Measurements from ENCODE around the gene CREB3L2. TPM values are rescaled to one million over a fixed set of nuclear protein-coding genes. Genes with fewer than 3 reads are reported as not detected.

CREB3L2 gene
- total and polyA plus RNA-seq, 12 donors = 11.4 to 169 (median 63.1) TPM

DNA sequence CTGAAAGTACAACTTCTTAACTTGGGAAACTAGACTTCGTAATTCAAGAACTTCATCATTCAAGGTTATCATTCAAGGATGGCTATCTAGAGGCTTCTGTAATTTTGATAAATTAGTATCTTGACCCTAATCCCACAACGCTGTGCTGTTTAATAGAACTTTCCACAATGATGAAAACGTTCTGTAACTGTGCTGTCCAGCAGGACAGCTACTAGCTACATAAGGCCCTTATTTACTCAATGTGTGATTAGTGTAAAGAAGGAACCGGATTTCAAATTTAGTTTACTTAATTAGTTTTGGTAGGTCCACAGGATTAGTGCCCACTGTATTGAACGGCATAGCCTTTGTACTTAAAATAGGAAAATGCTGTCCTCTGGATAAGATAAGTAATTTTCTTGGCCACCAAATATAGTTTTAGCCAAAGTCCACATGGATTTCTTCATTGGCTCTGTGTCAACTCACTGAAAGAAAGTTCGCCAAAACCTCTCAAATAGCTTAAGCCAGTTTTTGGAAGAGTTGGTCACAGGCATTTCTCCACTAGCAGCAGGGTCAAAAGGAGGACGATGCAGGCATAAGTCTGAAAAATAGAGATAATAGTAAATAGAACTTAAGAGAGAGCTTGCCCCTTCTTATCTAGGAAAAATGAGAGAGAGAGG is 172.4 kb downstream of the CREB3L2 start:
- Histone ChIP-seq H3K36me3 (replicated peaks in 1 of 2) (no peaks in the 10 kb centered on the region), H3K4me3 (no peak overlapping the region), H3K9me3 (replicated peaks in 1 of 3) (no peaks in the 10 kb centered on the region), H3K27me3 (no peaks in the 10 kb centered on the region), H3K4me1 (replicated peaks in 1 of 2) (no peaks in the 10 kb centered on the region), H3K27ac (no peak overlapping the region)
- no peak for DNase-seq
- 54 to 65% (median 62%) methylated on average over 7 of the region's 7 CpGs for WGBS, 4 donors
- intact Hi-C loops (cut with DNase I) = no loop called here
- TF ChIP-seq CTCF (IDR thresholded peaks at IDR 0.05) (no peak), POLR2A (IDR thresholded peaks at IDR 0.05) (no peak)

GRCh38 chr7:137828456-137828855 is 173.4 kb downstream of the CREB3L2 start:
- H3K4me3 ChIP-seq = no peak overlapping the region
- WGBS, 4 donors = 92 to 97% (median 95%) methylated on average over 1 of the region's 1 CpG
- H3K27me3 ChIP-seq = no peaks in the 10 kb centered on the region
- intact Hi-C loops (cut with DNase I) = no loop called here
- no peaks in the 10 kb centered on the region for H3K9me3 ChIP-seq (replicated peaks in 1 of 3)
- H3K36me3 ChIP-seq (replicated peaks in 1 of 2) = no peaks in the 10 kb centered on the region
- H3K4me1 ChIP-seq (replicated peaks in 1 of 2) = no peaks in the 10 kb centered on the region
- TF ChIP-seq POLR2A (IDR thresholded peaks at IDR 0.05) = no peak
- TF ChIP-seq CTCF (IDR thresholded peaks at IDR 0.05) = no peak
- no peak overlapping the region for H3K27ac ChIP-seq
- no peak for DNase-seq

DNA sequence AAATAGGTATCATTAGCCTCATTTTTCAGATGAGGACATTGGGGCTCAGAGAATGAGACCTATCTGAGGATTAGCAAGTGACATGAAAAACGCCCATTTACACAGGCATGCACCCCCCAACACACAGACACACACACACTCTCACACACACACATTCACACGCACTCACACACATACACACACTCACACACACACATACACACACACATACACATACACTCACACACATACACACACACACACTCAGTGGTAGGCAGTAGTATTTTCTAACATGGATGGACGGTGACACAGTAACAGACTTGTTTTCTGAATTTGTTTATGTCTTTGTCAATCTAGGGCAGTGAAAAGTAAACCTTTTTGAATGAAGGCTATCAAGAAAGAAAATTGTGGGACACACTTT is 176.4 kb downstream of the CREB3L2 start:
- WGBS, 4 donors = 83 to 97% (median 91%) methylated on average over 3 of the region's 3 CpGs
- H3K27ac ChIP-seq = no peak overlapping the region

More for the DNA sequence above, 176.4 kb downstream of the CREB3L2 start:
- intact Hi-C loops (cut with DNase I) = no loop called here
- H3K4me3 ChIP-seq = no peak overlapping the region
- H3K36me3 ChIP-seq (replicated peaks in 1 of 2) = no peaks in the 10 kb centered on the region
- H3K27me3 ChIP-seq = no peaks in the 10 kb centered on the region
- no peak for TF ChIP-seq POLR2A (IDR thresholded peaks at IDR 0.05)
- no peak for TF ChIP-seq CTCF (IDR thresholded peaks at IDR 0.05)
- H3K4me1 ChIP-seq (replicated peaks in 1 of 2) = no peaks in the 10 kb centered on the region
- DNase-seq = no peak
- no peaks in the 10 kb centered on the region for H3K9me3 ChIP-seq (replicated peaks in 1 of 3)

Other genes starting within 250 kb of the CREB3L2 start
- gene DGKI, start 155.1 kb downstream of the CREB3L2 start, total RNA-seq = 1 to 10 TPM in 6 of 9 donors, under 1 TPM in 3; 0.12 to 4.6 (median 1.2) TPM
- gene DGKI, start 155.1 kb downstream of the CREB3L2 start, polyA plus RNA-seq = under 1 TPM; 0.48 to 0.71 (median 0.71) TPM
- gene AKR1D1, start 74.4 kb upstream of the CREB3L2 start, total RNA-seq = under 1 TPM in 3 of 9 donors, not detected in 6; 0.17 to 0.27 (median 0.18) TPM
- under 1 TPM in 1 of 3 donors, not detected in 2; 0.31 TPM for gene AKR1D1, start 74.4 kb upstream of the CREB3L2 start, polyA plus RNA-seq

Data from adrenal gland (tissue), 12 donors.